CD14-positive monocyte (primary cell): Measurements from ENCODE around the gene PGR. TPM values are rescaled to one million over a fixed set of nuclear protein-coding genes. Genes with fewer than 3 reads are reported as not detected.

Experiments used
- DNase-seq, 3 donors: peaks; one replicate each; pipeline ENCODE4 v3.0.0-alpha.2; 2011 to 2022
- H2AFZ ChIP-seq: 2 replicates; pipeline ENCODE4 v1.6.0; 2012; ENCODE audit warnings: mild to moderate bottlenecking, low read depth, low read length, inconsistent platforms; ENCODE audit not compliant: insufficient read depth, poor library complexity, severe bottlenecking
- H3K27ac ChIP-seq, 2 donors: 1 replicate in 1 of 2; 2 replicates in 1 of 2; pipeline ENCODE4 v1.5.1; 2012 to 2013; ENCODE audit warnings: low read length in 2 of 2, control low read depth in 1 of 2, inconsistent platforms in 1 of 2, low read depth in 1 of 2, mild to moderate bottlenecking in 1 of 2
- H3K27me3 ChIP-seq, 2 donors: one replicate each; pipeline versions ENCODE4 v1.6.0 to v1.6.1; 2011 to 2013; ENCODE audit warnings: low read length in 2 of 2; ENCODE audit not compliant: control insufficient read depth in 2 of 2, insufficient read depth in 2 of 2
- H3K36me3 ChIP-seq, 2 donors: replicated peaks in 1 of 2; 1 replicate in 1 of 2; 2 replicates in 1 of 2; pipeline versions ENCODE4 v1.5.1 to v1.6.1; 2012 to 2013; ENCODE audit warnings: low read length in 2 of 2, control low read depth in 1 of 2, inconsistent platforms in 1 of 2, mild to moderate bottlenecking in 1 of 2; ENCODE audit not compliant: insufficient read depth in 2 of 2, control insufficient read depth in 1 of 2
- H3K4me1 ChIP-seq, 2 donors: 1 replicate in 1 of 2; 2 replicates in 1 of 2; pipeline versions ENCODE4 v1.5.1 to v1.6.1; 2012 to 2013; ENCODE audit warnings: low read length in 2 of 2, control low read depth in 1 of 2, inconsistent platforms in 1 of 2, mild to moderate bottlenecking in 1 of 2, moderate library complexity in 1 of 2; ENCODE audit not compliant: insufficient read depth in 2 of 2, control insufficient read depth in 1 of 2
- H3K4me2 ChIP-seq: replicated peaks from 2 replicates; pipeline ENCODE3; 2012; ENCODE audit warnings: low read length, moderate library complexity, mild to moderate bottlenecking; ENCODE audit not compliant: poor library complexity, severe bottlenecking; ENCODE audit errors: extremely low read depth
- H3K4me3 ChIP-seq, 3 experiments: fragments of 200-600 bp in 1 of 3; sonication (generic) in 1 of 3; replicated peaks in 1 of 3; 1 replicate in 2 of 3; 2 replicates in 1 of 3; pipeline ENCODE4 v1.5.1; 2011 to 2013; ENCODE audit warnings: low read length in 3 of 3, mild to moderate bottlenecking in 3 of 3, control low read depth in 2 of 3, low read depth in 2 of 3, inconsistent platforms in 1 of 3, moderate library complexity in 1 of 3
- H3K79me2 ChIP-seq: 2 replicates; pipeline ENCODE4 v1.6.0; 2012; ENCODE audit warnings: mild to moderate bottlenecking, control low read depth, inconsistent platforms, low read length, moderate library complexity; ENCODE audit not compliant: insufficient read depth
- H3K9ac ChIP-seq: 2 replicates; pipeline ENCODE4 v1.6.0; 2017; ENCODE audit warnings: low read length, mild to moderate bottlenecking; ENCODE audit not compliant: insufficient read depth, poor library complexity, severe bottlenecking
- H3K9me3 ChIP-seq, 2 donors: replicated peaks in 1 of 2; 1 replicate in 1 of 2; 2 replicates in 1 of 2; pipeline versions ENCODE4 v1.5.1 to v1.6.1; 2012 to 2013; ENCODE audit warnings: low read length in 2 of 2, control low read depth in 1 of 2; ENCODE audit not compliant: control insufficient read depth in 1 of 2, insufficient read depth in 1 of 2
- H4K20me1 ChIP-seq: 2 replicates; pipeline ENCODE4 v1.6.0; 2012; ENCODE audit warnings: mild to moderate bottlenecking, low read length, control low read depth, moderate library complexity; ENCODE audit not compliant: insufficient read depth
- H3K27ac Mint-ChIP-seq, 7 donors: one replicate each; pipeline ENCODE4 v1.8.0; 2020; ENCODE audit warnings: mild to moderate bottlenecking in 7 of 7, mixed read lengths in 7 of 7, moderate library complexity in 6 of 7, inconsistent platforms in 2 of 7
- H3K27me3 Mint-ChIP-seq, 3 donors: one replicate each; pipeline ENCODE4 v1.8.0; 2021 to 2022; ENCODE audit warnings: low read depth in 3 of 3, mild to moderate bottlenecking in 3 of 3, mixed read lengths in 3 of 3, moderate library complexity in 3 of 3, inconsistent platforms in 1 of 3
- H3K36me3 Mint-ChIP-seq, 2 donors: one replicate each; pipeline ENCODE4 v1.8.0; 2020; ENCODE audit warnings: mixed read lengths in 2 of 2, inconsistent platforms in 1 of 2, mild to moderate bottlenecking in 1 of 2
- H3K4me1 Mint-ChIP-seq: one replicate; pipeline ENCODE4 v1.8.0; 2020; ENCODE audit warnings: mild to moderate bottlenecking, mixed read lengths
- H3K4me3 Mint-ChIP-seq, 2 donors: one replicate each; pipeline ENCODE4 v1.8.0; 2020; ENCODE audit warnings: mild to moderate bottlenecking in 2 of 2, mixed read lengths in 2 of 2, moderate library complexity in 1 of 2
- H3K9me3 Mint-ChIP-seq, 7 donors: one replicate each; pipeline ENCODE4 v1.8.0; 2020 to 2022; ENCODE audit warnings: mixed read lengths in 7 of 7, mild to moderate bottlenecking in 6 of 7, moderate library complexity in 6 of 7, inconsistent platforms in 2 of 7
- WGBS: methylation state at CpG from one replicate; pipeline ENCODE4 v1.1.5; 2013; ENCODE audit warnings: missing lambda C conversion rate; ENCODE audit not compliant: insufficient coverage; 5-methylcytosine and 5-hydroxymethylcytosine counted together
- intact Hi-C, 2 donors: fragments of 100-400 bp; cut with micrococcal nuclease; formaldehyde crosslinking; loops; one replicate each; pipeline versions ENCODE4 v1.15.0 to v1.15.1; 2023
- polyA plus RNA-seq, 3 donors: library from polyadenylated mRNA; depleted of rRNA in 1 of 3; unstranded in 2 of 3; stranded (reverse) in 1 of 3; fragments of 300-500 nt in 2 of 3; fragments of >200 nt in 1 of 3; fragmentation: Illumina TruSeq in 2 of 3; gene quantifications; 1 replicate in 2 of 3; 2 replicates in 1 of 3; pipeline ENCODE4 v1.2.3, GENCODE V29; 2012 to 2021
- TF ChIP-seq, protein P1 (sequence below): fragments of 200-600 bp; IDR thresholded peaks from one replicate; pipeline ENCODE4 v1.8.0; 2022; ENCODE audit warnings: antibody characterized with exemption, mild to moderate bottlenecking

PGR gene
- polyA plus RNA-seq, 3 donors, result not detected

DNA sequence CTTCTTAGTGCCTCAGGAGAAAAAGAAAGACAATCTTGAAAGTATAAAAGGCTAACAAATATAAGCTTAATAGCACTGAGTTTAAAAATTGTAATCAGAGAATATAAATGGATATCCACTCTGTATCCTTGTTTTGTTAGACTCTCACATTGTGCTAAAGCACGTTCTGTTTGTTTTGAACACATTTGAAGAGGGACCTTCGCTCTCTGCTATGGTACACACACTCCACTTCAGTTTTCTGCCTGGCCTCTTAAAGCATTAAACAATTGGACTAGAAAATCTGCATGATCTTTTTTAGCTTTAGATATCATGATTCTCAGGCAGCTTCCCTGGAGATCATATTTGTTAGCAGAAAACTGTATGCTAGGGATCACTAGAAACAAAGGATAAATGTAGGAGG is 40.3 kb upstream of the PGR start:
- no peak overlapping the region for H3K27ac Mint-ChIP-seq
- H3K4me1 ChIP-seq, result no peaks in the 10 kb centered on the region
- H3K4me2 ChIP-seq, result no peak overlapping the region
- peaks cover 1 to 10% (median 4%) of the 10 kb centered on the region in 7 donors for H3K9me3 Mint-ChIP-seq
- no peaks in the 10 kb centered on the region for H3K36me3 ChIP-seq
- H3K36me3 Mint-ChIP-seq, result no peaks in the 10 kb centered on the region
- peaks cover 0 to 2% (median 0%) of the 10 kb centered on the region in 3 donors for H3K27me3 Mint-ChIP-seq
- no CpG with 5 or more reads among the region's 2 CpGs for WGBS
- TF ChIP-seq, protein P1, sequence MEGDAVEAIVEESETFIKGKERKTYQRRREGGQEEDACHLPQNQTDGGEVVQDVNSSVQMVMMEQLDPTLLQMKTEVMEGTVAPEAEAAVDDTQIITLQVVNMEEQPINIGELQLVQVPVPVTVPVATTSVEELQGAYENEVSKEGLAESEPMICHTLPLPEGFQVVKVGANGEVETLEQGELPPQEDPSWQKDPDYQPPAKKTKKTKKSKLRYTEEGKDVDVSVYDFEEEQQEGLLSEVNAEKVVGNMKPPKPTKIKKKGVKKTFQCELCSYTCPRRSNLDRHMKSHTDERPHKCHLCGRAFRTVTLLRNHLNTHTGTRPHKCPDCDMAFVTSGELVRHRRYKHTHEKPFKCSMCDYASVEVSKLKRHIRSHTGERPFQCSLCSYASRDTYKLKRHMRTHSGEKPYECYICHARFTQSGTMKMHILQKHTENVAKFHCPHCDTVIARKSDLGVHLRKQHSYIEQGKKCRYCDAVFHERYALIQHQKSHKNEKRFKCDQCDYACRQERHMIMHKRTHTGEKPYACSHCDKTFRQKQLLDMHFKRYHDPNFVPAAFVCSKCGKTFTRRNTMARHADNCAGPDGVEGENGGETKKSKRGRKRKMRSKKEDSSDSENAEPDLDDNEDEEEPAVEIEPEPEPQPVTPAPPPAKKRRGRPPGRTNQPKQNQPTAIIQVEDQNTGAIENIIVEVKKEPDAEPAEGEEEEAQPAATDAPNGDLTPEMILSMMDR, result no peak
- intact Hi-C loops, result no loop called here
- no peaks in the 10 kb centered on the region for H4K20me1 ChIP-seq
- H2AFZ ChIP-seq, result no peak overlapping the region
- DNase-seq, result no peak
- H3K27me3 ChIP-seq, result no peaks in the 10 kb centered on the region
- peaks cover 4 to 9% of the 10 kb centered on the region in 2 donors for H3K9me3 ChIP-seq
- H3K9ac ChIP-seq, result no peak overlapping the region
- no peaks in the 10 kb centered on the region for H3K79me2 ChIP-seq
- no peak overlapping the region for H3K4me3 ChIP-seq
- no peak overlapping the region for H3K4me3 Mint-ChIP-seq
- no peak overlapping the region for H3K27ac ChIP-seq
- no peaks in the 10 kb centered on the region for H3K4me1 Mint-ChIP-seq

DNA sequence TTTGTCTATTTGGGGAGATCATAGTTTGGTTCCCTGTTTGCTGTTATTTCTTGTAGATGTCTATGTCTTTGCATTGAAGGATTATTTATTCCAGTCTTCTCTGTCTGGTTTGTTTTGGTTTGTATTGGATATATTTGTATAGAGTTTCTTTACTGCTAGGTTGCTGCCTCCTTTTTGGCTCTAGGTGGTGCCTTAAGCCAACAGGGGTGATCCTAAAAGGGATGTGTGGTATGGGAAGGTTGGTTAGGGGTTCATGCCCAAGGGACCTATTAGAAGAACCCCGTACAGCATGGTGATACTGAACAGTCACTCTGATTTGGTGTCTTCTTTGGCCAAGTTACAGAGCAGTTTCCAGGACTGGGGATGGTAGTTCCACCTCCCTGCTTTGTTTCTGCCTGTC is 36.4 kb upstream of the PGR start:
- peaks cover 5 to 15% (median 9%) of the 10 kb centered on the region in 7 donors for H3K9me3 Mint-ChIP-seq

More for the DNA sequence above, 36.4 kb upstream of the PGR start:
- Histone ChIP-seq H3K27ac (no peak overlapping the region), H3K4me2 (no peak overlapping the region), H3K79me2 (no peaks in the 10 kb centered on the region), H3K9ac (no peak overlapping the region), H3K36me3 (no peaks in the 10 kb centered on the region), H4K20me1 (no peaks in the 10 kb centered on the region), H3K4me3 (no peak overlapping the region), H2AFZ (no peak overlapping the region), H3K4me1 (no peaks in the 10 kb centered on the region), H3K9me3 (peaks cover 4 to 13% of the 10 kb centered on the region in 2 donors), H3K27me3 (no peaks in the 10 kb centered on the region)
- H3K4me3 Mint-ChIP-seq, result no peak overlapping the region
- intact Hi-C loops, result no loop called here
- DNase-seq, result no peak
- H3K4me1 Mint-ChIP-seq, result no peaks in the 10 kb centered on the region
- no peak overlapping the region for H3K27ac Mint-ChIP-seq
- TF ChIP-seq, protein P1, result no peak
- 80% methylated on average over 1 of the region's 1 CpG for WGBS
- H3K27me3 Mint-ChIP-seq, result peaks cover 0 to 2% (median 0%) of the 10 kb centered on the region in 3 donors
- no peaks in the 10 kb centered on the region for H3K36me3 Mint-ChIP-seq
